ENCODE measurements around the gene DHX16. TPM values are rescaled to one million over a fixed set of nuclear protein-coding genes. Genes with fewer than 3 reads are reported as not detected.

DHX16 gene
- total RNA-seq, 1 experiment from 2014 or later, result 44.5 TPM

GRCh38 chr6:30681766-30682142 lies 8.9 kb upstream of the DHX16 start:
- DNase-seq (ENCODE audit: low read depth, low spot score) (no peak), ATAC-seq (no peak)
- no peaks in the 10 kb centered on the region for H3K9me3 ChIP-seq (ENCODE audit: control insufficient read depth, insufficient read depth, low read depth, low read length)
- peaks cover 30% of the 10 kb centered on the region for H3K4me1 ChIP-seq (ENCODE audit: control insufficient read depth, insufficient read depth, low read length)
- no TSS peak for BruUV-seq (replicated peaks)
- ChIA-PET POLR2A (interaction anchor here (0.6 to 1.0 kb wide), 3 partner anchors 10 to 51 kb away, joined by 3 to 10 read pairs (median 5); no protein-coding TSS in a partner anchor), CTCF (interaction anchor here (0.6 to 1.3 kb wide), 3 partner anchors 20 to 49 kb away, joined by 3 to 4 read pairs (median 3); no protein-coding TSS in a partner anchor)
- no peak for TF ChIP-seq TCF7L2 (IDR thresholded peaks at IDR 0.05; ENCODE audit: low read depth, low read length)
- TF ChIP-seq CTCF (IDR thresholded peaks at IDR 0.05), result no peak
- no peak for TF ChIP-seq REST (IDR thresholded peaks at IDR 0.05; ENCODE audit: insufficient read depth in 1 of 2, low read depth in 2 of 2, low read length in 1 of 2)
- TF ChIP-seq POLR2AphosphoS5 (IDR thresholded peaks at IDR 0.05; ENCODE audit: low read depth, low read length), result no peak
- no peak for TF ChIP-seq SIN3A (IDR thresholded peaks at IDR 0.05; ENCODE audit: borderline replicate concordance, insufficient read depth, low read depth, low read length)
- H3K4me3 ChIP-seq (ENCODE audit: low read depth in 2 of 2, low read length in 2 of 2), result peak overlapping the region; percentile 85 to 96
- H3K27me3 ChIP-seq (ENCODE audit: control insufficient read depth, insufficient read depth, low read length), result no peaks in the 10 kb centered on the region
- in situ Hi-C loops (cut with HindIII; ENCODE audit: low pct_unique_long_range_greater_than_20kb, low sequenced_read_pairs) (no loop called here), intact Hi-C loops (cut with micrococcal nuclease; ENCODE audit: unreplicated experiment) (loop anchor here (1.0 to 5.0 kb wide), 3 partner anchors 41 to 406 kb away; no protein-coding TSS in a partner anchor)
- H3K27ac ChIP-seq (ENCODE audit: low read length), result peak overlapping the region; percentile 96
- no peaks in the 10 kb centered on the region for H3K36me3 ChIP-seq (ENCODE audit: control insufficient read depth, insufficient read depth, low read length)

- ChIA-PET POLR2A (interaction anchor here (0.7 kb wide), 1 partner anchor 58 kb away, joined by 12 read pairs; no protein-coding TSS in a partner anchor), CTCF (interaction anchor here (0.6 to 1.3 kb wide), 5 partner anchors 8 to 51 kb away, joined by 3 to 11 read pairs (median 5); no protein-coding TSS in a partner anchor)
- in situ Hi-C loops (cut with HindIII; ENCODE audit: low pct_unique_long_range_greater_than_20kb, low sequenced_read_pairs) (no loop called here), intact Hi-C loops (cut with micrococcal nuclease; ENCODE audit: unreplicated experiment) (loop anchor here (2.0 to 5.0 kb wide), 3 partner anchors 51 to 407 kb away; no protein-coding TSS in a partner anchor)
- TF ChIP-seq POLR2AphosphoS5 (IDR thresholded peaks at IDR 0.05; ENCODE audit: low read depth, low read length), result no peak
- no peak for TF ChIP-seq TCF7L2 (IDR thresholded peaks at IDR 0.05; ENCODE audit: low read depth, low read length)
- TF ChIP-seq CTCF (IDR thresholded peaks at IDR 0.05), result no peak
- TF ChIP-seq REST (IDR thresholded peaks at IDR 0.05; ENCODE audit: insufficient read depth in 1 of 2, low read depth in 2 of 2, low read length in 1 of 2), result no peak
- ATAC-seq, result peak; percentile 8; the same call in 1 of the 2 replicates
- DNase-seq (ENCODE audit: low read depth, low spot score), result no peak
- Histone ChIP-seq H3K4me1 (ENCODE audit: control insufficient read depth, insufficient read depth, low read length) (peaks cover 20% of the 10 kb centered on the region), H3K4me3 (ENCODE audit: low read depth in 2 of 2, low read length in 2 of 2) (peak overlapping the region; percentile 1 to 45; a peak in 3 of 4 replicates), H3K36me3 (ENCODE audit: control insufficient read depth, insufficient read depth, low read length) (0 out of 2 replicates have a peak, but pooled peaks cover 2% of the 10 kb centered on the region), H3K27me3 (ENCODE audit: control insufficient read depth, insufficient read depth, low read length) (no peaks in the 10 kb centered on the region), H3K9me3 (ENCODE audit: control insufficient read depth, insufficient read depth, low read depth, low read length) (no peaks in the 10 kb centered on the region), H3K27ac (ENCODE audit: low read length) (peak overlapping the region; percentile 64)
- no TSS peak for BruUV-seq (replicated peaks)
Observed at GRCh38 chr6:30679765-30680535, 7.1 kb upstream of the DHX16 start.
